Measurements from ENCODE around the gene ANKRD2. TPM values are rescaled to one million over a fixed set of nuclear protein-coding genes. Genes with fewer than 3 reads are reported as not detected.

The ANKRD2 gene
- total and polyA plus RNA-seq, 2 donors, result 0.05 to 0.68 TPM

DNA sequence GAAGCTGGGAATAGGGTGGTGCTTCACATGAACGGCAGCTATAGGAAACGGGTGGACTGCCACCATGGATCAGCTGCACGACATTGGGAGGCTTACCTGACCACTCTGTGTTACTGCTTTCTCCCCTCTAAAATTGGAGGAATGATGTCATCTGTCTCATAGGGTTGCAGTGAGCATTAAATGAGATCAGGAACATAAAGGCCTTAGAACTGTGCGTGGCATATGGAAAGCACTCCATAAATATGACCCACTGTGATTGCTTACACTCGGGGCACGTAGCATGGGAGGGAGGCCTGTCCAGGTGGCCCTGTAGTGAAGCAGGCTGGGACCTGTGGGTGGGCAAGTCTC, 26.7 kb downstream of the ANKRD2 start:
- H3K36me3 ChIP-seq (ENCODE audit: control insufficient read depth in 2 of 2, insufficient read depth in 2 of 2, low read length in 1 of 2), result no peaks in the 10 kb centered on the region
- H3K4me1 ChIP-seq (ENCODE audit: control insufficient read depth in 2 of 2, insufficient read depth in 2 of 2, low read length in 2 of 2), result no peaks in the 10 kb centered on the region
- no peak overlapping the region for H3K27ac ChIP-seq (ENCODE audit: low read depth in 1 of 2, low read length in 1 of 2)
- WGBS, result 96% methylated on average over 6 of the region's 6 CpGs
- H3K27me3 ChIP-seq (ENCODE audit: control insufficient read depth in 2 of 2, insufficient read depth in 1 of 2, low read length in 1 of 2), result no peaks in the 10 kb centered on the region
- H3K4me3 ChIP-seq (ENCODE audit: low read length in 2 of 2), result no peak overlapping the region
- DNase-seq (ENCODE audit: low read depth in 6 of 9, low spot score in 9 of 9), result no peak
- no peaks in the 10 kb centered on the region for H3K9me3 ChIP-seq (ENCODE audit: control insufficient read depth in 2 of 2, insufficient read depth in 1 of 2, low read length in 1 of 2)

GRCh38 chr10:97600616-97601015, 28.0 kb downstream of the ANKRD2 start:
- Histone ChIP-seq H3K36me3 (ENCODE audit: control insufficient read depth in 2 of 2, insufficient read depth in 2 of 2, low read length in 1 of 2) (no peaks in the 10 kb centered on the region), H3K27ac (ENCODE audit: low read depth in 1 of 2, low read length in 1 of 2) (no peak overlapping the region), H3K4me3 (ENCODE audit: low read length in 2 of 2) (no peak overlapping the region), H3K27me3 (ENCODE audit: control insufficient read depth in 2 of 2, insufficient read depth in 1 of 2, low read length in 1 of 2) (no peaks in the 10 kb centered on the region), H3K4me1 (ENCODE audit: control insufficient read depth in 2 of 2, insufficient read depth in 2 of 2, low read length in 2 of 2) (no peaks in the 10 kb centered on the region), H3K9me3 (ENCODE audit: control insufficient read depth in 2 of 2, insufficient read depth in 1 of 2, low read length in 1 of 2) (no peaks in the 10 kb centered on the region)
- DNase-seq (ENCODE audit: low read depth in 6 of 9, low spot score in 9 of 9), result no peak
- 96% methylated on average over 1 of the region's 1 CpG for WGBS

- WGBS, result 95% methylated on average over 21 of the region's 21 CpGs
- no peak for DNase-seq (ENCODE audit: low read depth in 6 of 9, low spot score in 9 of 9)
- Histone ChIP-seq H3K27me3 (ENCODE audit: control insufficient read depth in 2 of 2, insufficient read depth in 1 of 2, low read length in 1 of 2) (no peaks in the 10 kb centered on the region), H3K9me3 (ENCODE audit: control insufficient read depth in 2 of 2, insufficient read depth in 1 of 2, low read length in 1 of 2) (no peaks in the 10 kb centered on the region), H3K27ac (ENCODE audit: low read depth in 1 of 2, low read length in 1 of 2) (no peak overlapping the region), H3K4me3 (ENCODE audit: low read length in 2 of 2) (no peak overlapping the region), H3K4me1 (ENCODE audit: control insufficient read depth in 2 of 2, insufficient read depth in 2 of 2, low read length in 2 of 2) (no peaks in the 10 kb centered on the region), H3K36me3 (ENCODE audit: control insufficient read depth in 2 of 2, insufficient read depth in 2 of 2, low read length in 1 of 2) (no peaks in the 10 kb centered on the region)
These were observed 29.0 kb downstream of the ANKRD2 start for GRCh38 chr10:97601268-97602215.

- Histone ChIP-seq H3K4me3 (ENCODE audit: low read length in 2 of 2) (no peak overlapping the region), H3K27ac (ENCODE audit: low read depth in 1 of 2, low read length in 1 of 2) (no peak overlapping the region), H3K36me3 (ENCODE audit: control insufficient read depth in 2 of 2, insufficient read depth in 2 of 2, low read length in 1 of 2) (no peaks in the 10 kb centered on the region), H3K9me3 (ENCODE audit: control insufficient read depth in 2 of 2, insufficient read depth in 1 of 2, low read length in 1 of 2) (no peaks in the 10 kb centered on the region), H3K27me3 (ENCODE audit: control insufficient read depth in 2 of 2, insufficient read depth in 1 of 2, low read length in 1 of 2) (no peaks in the 10 kb centered on the region), H3K4me1 (ENCODE audit: control insufficient read depth in 2 of 2, insufficient read depth in 2 of 2, low read length in 2 of 2) (no peaks in the 10 kb centered on the region)
- DNase-seq (ENCODE audit: low read depth in 6 of 9, low spot score in 9 of 9), result no peak
- WGBS, result 97% methylated on average over 5 of the region's 5 CpGs
These were observed 34.6 kb downstream of the ANKRD2 start for GRCh38 chr10:97607095-97607636.

DNA sequence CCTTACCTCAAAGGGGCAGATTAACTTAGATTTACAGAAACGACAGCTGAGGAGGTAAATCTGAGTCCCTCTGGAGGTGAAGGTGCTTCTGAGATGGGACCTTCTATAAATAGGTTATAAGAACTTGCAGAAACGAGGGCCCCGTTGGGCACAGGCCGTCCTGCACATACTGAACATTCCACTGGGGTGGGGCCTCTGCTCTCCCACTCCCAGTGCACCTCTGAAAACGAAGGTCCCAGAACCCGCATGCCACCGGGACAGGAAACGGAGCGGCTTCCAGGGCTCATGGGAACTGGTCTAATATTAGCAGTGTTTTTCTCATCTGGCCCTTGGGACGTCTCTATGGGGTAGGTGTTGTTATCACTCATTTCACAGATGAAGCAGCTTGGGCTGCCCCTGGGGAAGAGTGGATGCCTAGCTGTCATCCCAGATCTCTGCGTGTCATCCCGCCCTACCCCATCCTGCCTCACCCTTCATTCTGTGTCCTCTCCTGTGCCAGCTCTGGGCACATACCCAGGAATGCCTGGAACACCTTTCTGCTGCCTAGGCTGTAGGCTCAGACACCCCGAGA, 36.5 kb downstream of the ANKRD2 start:
- DNase-seq (ENCODE audit: low read depth in 6 of 9, low spot score in 9 of 9), result no peak
- 95% methylated on average over 13 of the region's 13 CpGs for WGBS
- H3K27me3 ChIP-seq (ENCODE audit: control insufficient read depth in 2 of 2, insufficient read depth in 1 of 2, low read length in 1 of 2), result no peaks in the 10 kb centered on the region
- H3K4me1 ChIP-seq (ENCODE audit: control insufficient read depth in 2 of 2, insufficient read depth in 2 of 2, low read length in 2 of 2), result no peaks in the 10 kb centered on the region
- H3K9me3 ChIP-seq (ENCODE audit: control insufficient read depth in 2 of 2, insufficient read depth in 1 of 2, low read length in 1 of 2), result no peaks in the 10 kb centered on the region
- no peak overlapping the region for H3K4me3 ChIP-seq (ENCODE audit: low read length in 2 of 2)
- no peaks in the 10 kb centered on the region for H3K36me3 ChIP-seq (ENCODE audit: control insufficient read depth in 2 of 2, insufficient read depth in 2 of 2, low read length in 1 of 2)
- H3K27ac ChIP-seq (ENCODE audit: low read depth in 1 of 2, low read length in 1 of 2), result no peak overlapping the region

DNA sequence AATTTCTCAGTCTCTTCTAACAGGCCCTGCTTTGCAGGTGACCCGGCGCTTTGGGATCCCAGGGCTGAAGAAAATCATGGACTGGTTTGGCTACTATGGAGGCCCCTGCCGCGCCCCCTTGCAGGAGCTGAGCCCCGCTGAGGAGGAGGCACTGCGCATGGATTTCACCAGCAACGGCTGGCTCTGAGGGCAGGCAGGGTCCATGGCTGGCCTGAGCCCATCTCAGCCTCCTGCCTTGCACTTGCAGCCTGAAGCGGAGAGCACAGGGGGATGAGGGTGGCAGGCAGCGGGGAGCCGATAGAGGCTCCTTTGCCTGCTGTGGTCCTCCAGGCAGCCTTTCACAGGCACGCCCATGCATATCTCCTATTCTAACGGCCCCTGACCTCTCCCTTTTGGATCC, 38.9 kb downstream of the ANKRD2 start:
- 97% methylated on average over 12 of the region's 12 CpGs for WGBS
- Histone ChIP-seq H3K27ac (ENCODE audit: low read depth in 1 of 2, low read length in 1 of 2) (no peak overlapping the region), H3K4me3 (ENCODE audit: low read length in 2 of 2) (no peak overlapping the region), H3K36me3 (ENCODE audit: control insufficient read depth in 2 of 2, insufficient read depth in 2 of 2, low read length in 1 of 2) (no peaks in the 10 kb centered on the region), H3K9me3 (ENCODE audit: control insufficient read depth in 2 of 2, insufficient read depth in 1 of 2, low read length in 1 of 2) (no peaks in the 10 kb centered on the region), H3K27me3 (ENCODE audit: control insufficient read depth in 2 of 2, insufficient read depth in 1 of 2, low read length in 1 of 2) (no peaks in the 10 kb centered on the region), H3K4me1 (ENCODE audit: control insufficient read depth in 2 of 2, insufficient read depth in 2 of 2, low read length in 2 of 2) (no peaks in the 10 kb centered on the region)
- DNase-seq (ENCODE audit: low read depth in 6 of 9, low spot score in 9 of 9), result no peak

GRCh38 chr10:97612386-97612785, 39.8 kb downstream of the ANKRD2 start:
- Histone ChIP-seq H3K36me3 (ENCODE audit: control insufficient read depth in 2 of 2, insufficient read depth in 2 of 2, low read length in 1 of 2) (no peaks in the 10 kb centered on the region), H3K27me3 (ENCODE audit: control insufficient read depth in 2 of 2, insufficient read depth in 1 of 2, low read length in 1 of 2) (no peaks in the 10 kb centered on the region), H3K4me3 (ENCODE audit: low read length in 2 of 2) (no peak overlapping the region), H3K4me1 (ENCODE audit: control insufficient read depth in 2 of 2, insufficient read depth in 2 of 2, low read length in 2 of 2) (no peaks in the 10 kb centered on the region), H3K9me3 (ENCODE audit: control insufficient read depth in 2 of 2, insufficient read depth in 1 of 2, low read length in 1 of 2) (no peaks in the 10 kb centered on the region), H3K27ac (ENCODE audit: low read depth in 1 of 2, low read length in 1 of 2) (no peak overlapping the region)
- DNase-seq (ENCODE audit: low read depth in 6 of 9, low spot score in 9 of 9), result no peak
- 85% methylated on average over 2 of the region's 2 CpGs for WGBS

GRCh38 chr10:97618285-97618684, 45.7 kb downstream of the ANKRD2 start:
- DNase-seq (ENCODE audit: low read depth in 6 of 9, low spot score in 9 of 9), result no peak
- H3K9me3 ChIP-seq (ENCODE audit: control insufficient read depth in 2 of 2, insufficient read depth in 1 of 2, low read length in 1 of 2), result no peaks in the 10 kb centered on the region
- 96% methylated on average over 4 of the region's 4 CpGs for WGBS

GRCh38 chr10:97618733-97619132, 46.2 kb downstream of the ANKRD2 start:
- WGBS, result 98% methylated on average over 4 of the region's 4 CpGs
- Histone ChIP-seq H3K36me3 (ENCODE audit: control insufficient read depth in 2 of 2, insufficient read depth in 2 of 2, low read length in 1 of 2) (no peaks in the 10 kb centered on the region), H3K27me3 (ENCODE audit: control insufficient read depth in 2 of 2, insufficient read depth in 1 of 2, low read length in 1 of 2) (no peaks in the 10 kb centered on the region), H3K27ac (ENCODE audit: low read depth in 1 of 2, low read length in 1 of 2) (no peak overlapping the region), H3K4me1 (ENCODE audit: control insufficient read depth in 2 of 2, insufficient read depth in 2 of 2, low read length in 2 of 2) (no peaks in the 10 kb centered on the region), H3K9me3 (ENCODE audit: control insufficient read depth in 2 of 2, insufficient read depth in 1 of 2, low read length in 1 of 2) (no peaks in the 10 kb centered on the region), H3K4me3 (ENCODE audit: low read length in 2 of 2) (no peak overlapping the region)
- DNase-seq (ENCODE audit: low read depth in 6 of 9, low spot score in 9 of 9), result no peak

More at GRCh38 chr10:97618285-97618684, 45.7 kb downstream of the ANKRD2 start:
- Histone ChIP-seq H3K36me3 (ENCODE audit: control insufficient read depth in 2 of 2, insufficient read depth in 2 of 2, low read length in 1 of 2) (no peaks in the 10 kb centered on the region), H3K4me3 (ENCODE audit: low read length in 2 of 2) (no peak overlapping the region), H3K4me1 (ENCODE audit: control insufficient read depth in 2 of 2, insufficient read depth in 2 of 2, low read length in 2 of 2) (no peaks in the 10 kb centered on the region), H3K27ac (ENCODE audit: low read depth in 1 of 2, low read length in 1 of 2) (no peak overlapping the region), H3K27me3 (ENCODE audit: control insufficient read depth in 2 of 2, insufficient read depth in 1 of 2, low read length in 1 of 2) (no peaks in the 10 kb centered on the region)
